Psoas muscle (tissue), 8 donors: ENCODE results near the gene MFSD12. TPM values are rescaled to one million over a fixed set of nuclear protein-coding genes. Genes with fewer than 3 reads are reported as not detected.
A peak's percentile ranks its signal among the peaks of the same experiment; 100 is the strongest.

Source experiments
- ATAC-seq, 4 donors: fragments of 200-7000 bp; cut with Tn5 transposase; one replicate each; pipeline ENCODE4 v1.9.1; 2020; ENCODE audit warnings: moderate library complexity in 3 of 4, mild to moderate bottlenecking in 2 of 4
- DNase-seq, 2 donors: peaks; one replicate each; pipeline ENCODE4 v3.0.0-alpha.2; 2020
- H3K27ac ChIP-seq: fragments of 200-600 bp; one replicate; pipeline ENCODE4 v1.8.0; 2022
- H3K27me3 ChIP-seq, 3 donors: fragments of 200-600 bp in 1 of 3; one replicate each; pipeline versions ENCODE4 v1.6.1 to v1.8.0; 2013 to 2022; ENCODE audit warnings: low read length in 2 of 3, mild to moderate bottlenecking in 2 of 3, moderate library complexity in 1 of 3; ENCODE audit not compliant: insufficient read depth in 3 of 3
- H3K36me3 ChIP-seq, 2 donors: fragments of 200-600 bp in 1 of 2; one replicate each; pipeline versions ENCODE4 v1.6.1 to v1.8.0; 2013 to 2022; ENCODE audit warnings: low read depth in 1 of 2, mild to moderate bottlenecking in 1 of 2, moderate library complexity in 1 of 2; ENCODE audit not compliant: insufficient read depth in 1 of 2
- H3K4me1 ChIP-seq: fragments of 200-600 bp; one replicate; pipeline ENCODE4 v1.8.0; 2022
- H3K4me3 ChIP-seq: fragments of 200-600 bp; one replicate; pipeline ENCODE4 v1.8.0; 2022; ENCODE audit warnings: mild to moderate bottlenecking
- H3K9me3 ChIP-seq: fragments of 200-600 bp; one replicate; pipeline ENCODE4 v1.8.0; 2022
- WGBS, 3 donors: extraction: QIAGEN DNeasy Blood & Tissue Kit; methylation state at CpG; one replicate each; pipeline versions ENCODE4 v1.1.6 to v1.1.7; 2013; 5-methylcytosine and 5-hydroxymethylcytosine counted together
- intact Hi-C, 2 donors: fragments of 100-400 bp; cut with DNase I; formaldehyde crosslinking; loops; one replicate each; pipeline versions ENCODE4 v1.11.0 to v1.14.2; 2022
- polyA plus RNA-seq, 3 donors: library from polyadenylated mRNA; stranded (reverse); fragments of 200-250 nt; gene quantifications; one replicate each; pipeline ENCODE4 v1.2.3, GENCODE V29; 2013
- total RNA-seq, 4 donors: library from RNA; stranded (reverse); fragmentation: NEBNext Ultra II Directional in 2 of 4; extraction: Animal tissue kit (Norgen Biotek cat#: 25700) in 2 of 4; gene quantifications; one replicate each; pipeline versions ENCODE4 v1.2.1 to v1.2.4, GENCODE V29; 2021 to 2023
- TF ChIP-seq, protein P1 (sequence below): fragments of 200-600 bp; IDR thresholded peaks from one replicate; pipeline ENCODE4 v1.8.0; 2022; ENCODE audit warnings: antibody characterized with exemption
- donor health status: healthy with polysubstance abuse.
- donor health status: DM: no; HTN: no; CAD: no; lungs with moderate emphysema.
- donor health status: Bipolar disorder and iron deficiency.
- donor health status: healthy.
- donor health status: DM: yes; HTN: yes; CAD: no.
- donor health status: DM: no; HTN: no; CAD: no.
- donor health status: DM: no; HTN: no; CAD: no.
- donor health status: DM: yes; HTN: yes; CAD: no.

Gene MFSD12
- total and polyA plus RNA-seq, 7 donors, result 16.3 to 46.6 (median 25.2) TPM

DNA sequence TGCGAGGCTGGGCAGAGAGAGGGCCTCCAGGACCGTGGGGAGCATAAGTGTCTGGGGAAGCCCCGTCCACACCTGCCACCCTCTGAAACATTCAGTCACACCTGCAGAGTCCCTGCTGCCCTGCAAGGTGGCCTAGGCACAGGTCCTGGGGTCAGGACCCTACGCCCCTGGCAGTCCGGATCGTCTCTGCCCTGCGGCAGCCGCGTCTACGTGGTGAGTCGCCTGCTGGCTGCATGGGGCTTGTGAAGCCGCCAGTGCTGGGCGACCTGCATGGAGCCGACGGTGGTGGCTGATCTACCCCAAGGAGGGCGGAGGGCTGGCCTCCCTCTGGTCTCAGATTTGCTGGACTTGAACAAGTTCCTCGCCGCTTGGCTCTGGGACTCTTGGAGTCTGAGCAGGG, 38.3 kb downstream of the MFSD12 start:
- TF ChIP-seq, protein P1, sequence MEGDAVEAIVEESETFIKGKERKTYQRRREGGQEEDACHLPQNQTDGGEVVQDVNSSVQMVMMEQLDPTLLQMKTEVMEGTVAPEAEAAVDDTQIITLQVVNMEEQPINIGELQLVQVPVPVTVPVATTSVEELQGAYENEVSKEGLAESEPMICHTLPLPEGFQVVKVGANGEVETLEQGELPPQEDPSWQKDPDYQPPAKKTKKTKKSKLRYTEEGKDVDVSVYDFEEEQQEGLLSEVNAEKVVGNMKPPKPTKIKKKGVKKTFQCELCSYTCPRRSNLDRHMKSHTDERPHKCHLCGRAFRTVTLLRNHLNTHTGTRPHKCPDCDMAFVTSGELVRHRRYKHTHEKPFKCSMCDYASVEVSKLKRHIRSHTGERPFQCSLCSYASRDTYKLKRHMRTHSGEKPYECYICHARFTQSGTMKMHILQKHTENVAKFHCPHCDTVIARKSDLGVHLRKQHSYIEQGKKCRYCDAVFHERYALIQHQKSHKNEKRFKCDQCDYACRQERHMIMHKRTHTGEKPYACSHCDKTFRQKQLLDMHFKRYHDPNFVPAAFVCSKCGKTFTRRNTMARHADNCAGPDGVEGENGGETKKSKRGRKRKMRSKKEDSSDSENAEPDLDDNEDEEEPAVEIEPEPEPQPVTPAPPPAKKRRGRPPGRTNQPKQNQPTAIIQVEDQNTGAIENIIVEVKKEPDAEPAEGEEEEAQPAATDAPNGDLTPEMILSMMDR, result no peak
- H3K27me3 ChIP-seq, result no peaks in the 10 kb centered on the region
- WGBS, 3 donors, result 85 to 93% (median 90%) methylated on average over 17 to 18 of the region's 18 CpGs
- no peak overlapping the region for H3K4me3 ChIP-seq
- ATAC-seq (no peak), DNase-seq (no peak)
- no peaks in the 10 kb centered on the region for H3K9me3 ChIP-seq
- intact Hi-C loops, result no loop called here
- peaks cover 15% of the 10 kb centered on the region for H3K4me1 ChIP-seq
- H3K27ac ChIP-seq, result no peak overlapping the region
- H3K36me3 ChIP-seq, result peaks cover 0 to 16% of the 10 kb centered on the region in 2 donors

DNA sequence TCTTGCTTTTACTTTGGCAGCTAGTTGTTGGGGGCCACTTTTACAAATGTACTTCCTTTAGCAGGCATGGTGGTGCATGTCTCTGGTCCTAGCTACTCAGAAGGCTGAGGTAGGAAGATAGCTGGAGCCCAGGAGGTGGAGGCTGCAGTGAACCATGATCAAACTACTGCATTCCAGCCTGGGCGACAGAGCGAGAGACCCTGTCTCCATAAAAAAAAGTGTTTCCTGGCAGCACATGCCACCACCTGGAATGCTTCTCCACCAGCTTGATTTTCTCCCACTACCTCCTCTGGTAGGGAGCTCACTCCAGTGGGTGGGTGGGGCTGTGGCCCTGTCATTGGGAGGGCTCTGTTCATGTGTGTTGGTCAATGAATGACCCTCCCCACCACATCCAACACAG, 38.7 kb downstream of the MFSD12 start:
- intact Hi-C loops, result no loop called here
- Histone ChIP-seq H3K9me3 (no peaks in the 10 kb centered on the region), H3K27ac (no peak overlapping the region), H3K27me3 (no peaks in the 10 kb centered on the region), H3K4me3 (no peak overlapping the region), H3K36me3 (peaks cover 0 to 12% of the 10 kb centered on the region in 2 donors), H3K4me1 (peaks cover 15% of the 10 kb centered on the region)
- DNase-seq (no peak), ATAC-seq (no peak)
- TF ChIP-seq, protein P1, result no peak
- WGBS, 3 donors, result 80 to 90% (median 87%) methylated on average over 2 of the region's 2 CpGs

DNA sequence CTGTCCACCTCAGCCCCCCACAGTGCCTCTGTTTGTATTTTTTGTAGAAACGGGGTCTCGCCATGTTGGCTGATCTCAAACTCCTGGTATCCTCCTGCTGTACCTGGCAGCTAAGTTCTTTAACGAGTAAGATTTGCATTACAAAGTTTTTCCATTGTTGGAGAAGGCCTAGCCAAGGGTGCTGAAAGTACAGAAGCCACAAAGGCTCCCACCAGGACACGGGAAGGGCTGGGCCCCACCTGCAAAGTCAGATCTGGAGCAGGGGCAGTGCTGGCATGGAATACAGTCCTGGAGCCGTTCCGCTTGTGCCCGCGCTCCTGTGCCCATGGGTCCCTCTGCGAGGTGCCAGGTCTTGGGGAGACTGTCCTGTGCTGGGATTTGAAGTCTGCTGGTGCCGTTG, 39.1 kb downstream of the MFSD12 start:
- Histone ChIP-seq H3K27ac (no peak overlapping the region), H3K4me3 (no peak overlapping the region), H3K36me3 (peaks cover 0 to 8% of the 10 kb centered on the region in 2 donors), H3K27me3 (no peaks in the 10 kb centered on the region), H3K4me1 (peaks cover 16% of the 10 kb centered on the region), H3K9me3 (no peaks in the 10 kb centered on the region)
- TF ChIP-seq, protein P1, result no peak
- no peak for DNase-seq
- intact Hi-C loops, result no loop called here
- WGBS, 3 donors, result 80 to 85% (median 85%) methylated on average over 10 of the region's 10 CpGs
- no peak for ATAC-seq

GRCh38 chr19:3517638-3518037, 39.7 kb downstream of the MFSD12 start:
- WGBS, 3 donors, result 89 to 96% (median 95%) methylated on average over 2 of the region's 2 CpGs
- peaks cover 22% of the 10 kb centered on the region for H3K4me1 ChIP-seq
- no peaks in the 10 kb centered on the region for H3K9me3 ChIP-seq
- H3K27ac ChIP-seq, result no peak overlapping the region
- intact Hi-C loops, result no loop called here
- no peak for ATAC-seq
- H3K27me3 ChIP-seq, result no peaks in the 10 kb centered on the region
- TF ChIP-seq, protein P1, result no peak
- H3K4me3 ChIP-seq, result no peak overlapping the region
- no peak for DNase-seq
- H3K36me3 ChIP-seq, result peaks cover 0 to 5% of the 10 kb centered on the region in 2 donors

DNA sequence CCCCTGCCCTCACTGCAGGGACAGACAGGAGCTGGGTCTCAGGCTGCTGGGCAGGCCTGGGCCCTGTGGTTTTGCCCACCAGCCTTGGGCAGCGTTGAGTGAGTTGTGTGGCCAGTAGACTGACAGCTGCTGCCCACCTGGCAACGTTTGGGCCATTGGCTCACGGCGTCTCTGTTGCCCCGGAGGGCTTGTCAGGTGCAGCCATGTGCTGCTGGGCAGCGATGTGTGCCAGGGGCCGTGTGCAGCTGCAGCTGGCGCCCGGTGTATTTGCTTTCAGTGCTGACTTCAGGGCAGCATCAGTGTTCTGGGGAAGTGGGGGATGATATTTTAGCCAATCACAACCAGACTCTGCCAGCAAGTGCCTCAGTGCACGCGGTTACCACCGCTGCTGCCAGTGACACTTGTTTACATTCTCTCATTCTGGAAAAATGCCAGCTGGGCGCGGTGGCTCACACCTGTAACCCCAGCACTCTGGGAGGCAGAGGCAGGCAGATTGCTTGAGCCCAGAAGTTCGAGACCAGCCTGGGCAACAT, 40.6 kb downstream of the MFSD12 start:
- ATAC-seq (peak; percentile 68 to 92 (median 72)), DNase-seq (no peak)
- H3K36me3 ChIP-seq, result peaks cover 0 to 5% of the 10 kb centered on the region in 2 donors
- intact Hi-C loops, result no loop called here
- H3K27me3 ChIP-seq, result no peaks in the 10 kb centered on the region
- H3K27ac ChIP-seq, result peak overlapping the region; percentile 58
- peaks cover 23% of the 10 kb centered on the region for H3K4me1 ChIP-seq
- TF ChIP-seq, protein P1, result no peak
- 24 to 31% (median 25%) methylated on average over 14 to 15 of the region's 15 CpGs for WGBS, 3 donors
- no peak overlapping the region for H3K4me3 ChIP-seq
- H3K9me3 ChIP-seq, result no peaks in the 10 kb centered on the region
